Keratinocyte (primary cell): ENCODE results near the gene ARL3. TPM values are rescaled to one million over a fixed set of nuclear protein-coding genes. Genes with fewer than 3 reads are reported as not detected.

ENCODE experiments used
- DNase-seq: peaks from one replicate; pipeline ENCODE4 v3.0.0-alpha.2; 2011; ENCODE audit warnings: low read depth, missing footprints, low spot score
- FAIRE-seq: peaks from 2 replicates; lab custom pipeline; 2011; peaks lifted over from hg19 to GRCh38; lab: Jason Lieb, UNC
- H2AFZ ChIP-seq: 2 replicates; pipeline ENCODE4 v1.6.0; 2012; ENCODE audit warnings: low read length, control low read depth, inconsistent platforms; ENCODE audit not compliant: control insufficient read depth
- H3K27ac ChIP-seq: 2 replicates; pipeline ENCODE4 v1.5.1; 2011; ENCODE audit warnings: low read length; ENCODE audit not compliant: control insufficient read depth, insufficient read depth
- H3K27me3 ChIP-seq: 3 replicates; pipeline ENCODE4 v1.6.0; 2011; ENCODE audit warnings: low read length; ENCODE audit not compliant: control insufficient read depth, insufficient read depth; ENCODE audit errors: extremely low read depth
- H3K36me3 ChIP-seq, 2 experiments: 2 replicates in 1 of 2; 3 replicates in 1 of 2; pipeline ENCODE4 v1.5.1; 2011; ENCODE audit warnings: low read length in 2 of 2, mild to moderate bottlenecking in 1 of 2; ENCODE audit not compliant: control insufficient read depth in 2 of 2, insufficient read depth in 2 of 2; ENCODE audit errors: extremely low read depth in 1 of 2
- H3K4me1 ChIP-seq: 3 replicates; pipeline ENCODE4 v1.5.1; 2011; ENCODE audit warnings: low read length; ENCODE audit not compliant: control insufficient read depth, insufficient read depth; ENCODE audit errors: extremely low read depth
- H3K4me2 ChIP-seq: 3 replicates; pipeline ENCODE4 v1.6.0; 2011; ENCODE audit warnings: low read depth, low read length; ENCODE audit not compliant: control insufficient read depth, insufficient read depth; ENCODE audit errors: extremely low read depth
- H3K4me3 ChIP-seq, 3 experiments: fragments of 200-600 bp in 1 of 3; sonication (generic) in 1 of 3; 2 replicates in 2 of 3; 3 replicates in 1 of 3; pipeline ENCODE4 v1.5.1; 2011 to 2016; ENCODE audit warnings: low read length in 3 of 3, mild to moderate bottlenecking in 3 of 3, control low read depth in 2 of 3, inconsistent platforms in 1 of 3, low read depth in 1 of 3, mixed read lengths in 1 of 3, mixed run types in 1 of 3, moderate library complexity in 1 of 3; ENCODE audit not compliant: control insufficient read depth in 2 of 3, insufficient read depth in 2 of 3; ENCODE audit errors: extremely low read depth in 1 of 3
- H3K79me2 ChIP-seq: 2 replicates; pipeline ENCODE4 v1.6.0; 2012; ENCODE audit warnings: low read length; ENCODE audit not compliant: control insufficient read depth, insufficient read depth
- H3K9ac ChIP-seq: 3 replicates; pipeline ENCODE4 v1.6.0; 2011; ENCODE audit warnings: low read length; ENCODE audit not compliant: control insufficient read depth, insufficient read depth; ENCODE audit errors: extremely low read depth
- H3K9me1 ChIP-seq: 3 replicates; pipeline ENCODE4 v1.6.0; 2011; ENCODE audit warnings: low read length; ENCODE audit not compliant: control insufficient read depth, insufficient read depth; ENCODE audit errors: extremely low read depth
- H3K9me3 ChIP-seq: 2 replicates; pipeline ENCODE4 v1.5.1; 2012; ENCODE audit warnings: low read depth, low read length; ENCODE audit not compliant: control insufficient read depth
- H4K20me1 ChIP-seq: 3 replicates; pipeline ENCODE4 v1.6.0; 2011; ENCODE audit warnings: low read length; ENCODE audit not compliant: control insufficient read depth, insufficient read depth; ENCODE audit errors: extremely low read depth
- CTCF ChIP-seq, 3 experiments: IDR thresholded peaks in 1 of 3; conservative IDR thresholded peaks in 1 of 3; optimal IDR thresholded peaks in 1 of 3; 2 replicates in 2 of 3; 3 replicates in 1 of 3; pipeline versions ENCODE3 to v1.5.1; 2011; ENCODE audit warnings: low read length in 3 of 3, mild to moderate bottlenecking in 3 of 3, moderate library complexity in 2 of 3, control low read depth in 1 of 3, inconsistent platforms in 1 of 3; ENCODE audit not compliant: insufficient read depth in 2 of 3; ENCODE audit errors: extremely low read depth in 1 of 3
- EZH2 ChIP-seq: IDR thresholded peaks from one replicate; pipeline ENCODE4 v1.6.1; 2012; ENCODE audit warnings: inconsistent platforms, mild to moderate bottlenecking, low read length, moderate library complexity
- dilution Hi-C: fragments of 300-500 bp; cut with MboI; formaldehyde crosslinking; loops from one replicate; pipeline ENCODE4 v1.7.0; 2020; ENCODE audit warnings: low sequenced_read_pairs; ENCODE audit not compliant: extremely low pct_ligation_motif_present
- polyA plus RNA-seq, 5 experiments: library from polyadenylated mRNA; depleted of rRNA in 3 of 5; stranded (reverse) in 3 of 5; stranded (forward) in 1 of 5; unstranded in 1 of 5; fragments of >200 nt; gene quantifications; 1 replicate in 1 of 5; 2 replicates in 3 of 5; 3 replicates in 1 of 5; pipeline versions ENCODE4 v1.2.1 to v1.2.3, GENCODE V29; 2011 to 2012; ENCODE audit warnings: missing spikeins in 2 of 5, low read depth in 1 of 5, low replicate concordance in 1 of 5

The ARL3 gene
- polyA plus RNA-seq, 1 donor (not counting 4 experiments of a cell fraction or from before 2014, with no cell fraction given) = 10.7 TPM

DNA sequence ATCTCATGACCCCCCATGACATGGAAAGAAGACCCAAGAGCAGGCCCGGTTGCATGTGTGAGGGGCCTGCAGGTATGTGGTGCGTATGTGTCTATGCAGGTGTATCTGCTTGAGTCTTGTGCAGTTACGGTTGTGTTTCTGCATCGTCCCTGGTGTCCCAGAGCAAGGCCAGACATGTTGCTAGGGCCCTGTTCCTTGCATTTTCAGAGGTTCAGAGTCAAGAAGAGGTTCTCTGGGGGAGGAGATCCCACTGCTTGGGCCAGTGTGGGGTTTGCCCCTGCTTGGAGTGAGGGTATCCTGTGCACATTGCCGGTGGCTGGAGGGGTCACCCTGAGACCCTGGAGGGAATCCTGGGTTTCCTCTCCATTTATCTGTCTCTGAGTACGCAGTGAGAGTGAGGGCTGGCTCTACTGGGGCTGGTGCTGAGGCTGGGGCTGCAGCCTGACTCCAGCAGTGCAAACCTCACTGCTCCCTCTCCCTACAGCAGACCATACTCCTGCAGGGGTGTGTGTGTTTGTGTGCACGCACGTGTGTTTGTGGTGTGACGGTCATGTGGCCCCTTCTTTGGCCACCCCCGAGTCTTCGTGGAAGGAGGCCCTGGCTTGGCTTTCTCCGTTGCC lies 65.8 kb downstream of the ARL3 start:
- Histone ChIP-seq H3K4me1 (peaks cover 35% of the 10 kb centered on the region), H3K79me2 (peaks cover 80% of the 10 kb centered on the region), H3K9me1 (peaks cover 2% of the 10 kb centered on the region), H3K9me3 (no peaks in the 10 kb centered on the region), H3K27ac (no peak overlapping the region), H3K9ac (peak overlapping the region; percentile 8), H3K36me3 (peaks cover 4 to 16% of the 10 kb centered on the region in 2 experiments), H3K27me3 (no peaks in the 10 kb centered on the region), H3K4me3 (peak overlapping the region in 1 of 3 experiments; percentile 2), H3K4me2 (peak overlapping the region; percentile 95), H4K20me1 (peaks cover 19% of the 10 kb centered on the region), H2AFZ (no peak overlapping the region)
- dilution Hi-C loops = no loop called here
- DNase-seq (no peak), FAIRE-seq (no peak)
- TF ChIP-seq CTCF (optimal IDR thresholded peaks at IDR 0.05 in 1 of 3, IDR thresholded peaks at IDR 0.05 in 1 of 3, conservative IDR thresholded peaks at IDR 0.05 in 1 of 3; ENCODE audit: extremely low read depth in 1 of 3, insufficient read depth in 2 of 3, low read length in 3 of 3) (no peak), EZH2 (no peak)

DNA sequence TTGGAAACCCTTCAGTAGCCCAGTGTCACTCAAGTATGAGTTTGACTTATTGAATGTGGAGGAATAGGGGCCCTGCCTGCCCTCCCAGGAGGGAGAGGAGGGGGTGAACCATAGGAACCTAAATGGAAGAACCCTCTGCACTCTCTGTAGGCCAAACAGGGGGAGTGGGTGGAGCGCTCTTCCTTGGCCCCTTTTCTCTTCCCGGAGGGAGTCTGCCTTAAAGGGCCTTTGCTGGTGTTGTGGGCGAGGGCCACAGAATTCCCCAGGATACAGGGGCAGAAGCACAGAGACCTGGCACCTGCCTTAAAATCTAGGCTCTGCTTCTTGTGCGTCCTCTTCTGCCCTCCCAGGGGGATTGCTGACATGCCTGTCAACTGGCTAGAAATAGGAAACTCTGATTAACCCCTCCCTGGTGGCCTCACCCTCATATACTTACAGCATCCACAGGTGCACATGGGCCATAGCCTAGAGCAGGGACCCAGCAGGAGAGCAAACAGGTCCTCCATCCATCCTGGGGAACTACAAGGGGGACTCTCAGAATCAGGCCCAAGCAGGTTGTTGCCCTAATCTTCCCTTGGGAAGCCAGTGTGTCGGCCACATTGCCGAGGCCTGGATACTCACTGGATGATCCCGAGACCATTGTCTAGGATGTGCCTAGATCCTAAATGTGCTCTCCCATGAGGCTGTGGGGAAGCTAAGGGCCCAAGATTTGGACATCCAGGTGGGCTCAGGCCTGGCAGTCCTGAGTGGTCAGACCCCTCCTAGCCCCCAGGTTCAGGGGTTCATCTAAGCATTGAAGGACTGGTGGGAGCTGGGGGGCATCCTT lies 66.5 kb downstream of the ARL3 start:
- DNase-seq (no peak), FAIRE-seq (no peak)
- Histone ChIP-seq H3K4me2 (peak overlapping the region; percentile 95), H2AFZ (no peak overlapping the region), H3K9me1 (peaks cover 2% of the 10 kb centered on the region), H3K27me3 (no peaks in the 10 kb centered on the region), H3K27ac (no peak overlapping the region), H3K9ac (no peak overlapping the region), H3K79me2 (peaks cover 76% of the 10 kb centered on the region), H3K4me3 (peak overlapping the region; percentile 34 to 93 (median 70)), H3K4me1 (peaks cover 35% of the 10 kb centered on the region), H4K20me1 (peaks cover 19% of the 10 kb centered on the region), H3K9me3 (no peaks in the 10 kb centered on the region), H3K36me3 (peaks cover 0 to 12% of the 10 kb centered on the region in 2 experiments)
- TF ChIP-seq CTCF (optimal IDR thresholded peaks at IDR 0.05 in 1 of 3, IDR thresholded peaks at IDR 0.05 in 1 of 3, conservative IDR thresholded peaks at IDR 0.05 in 1 of 3; ENCODE audit: extremely low read depth in 1 of 3, insufficient read depth in 2 of 3, low read length in 3 of 3) (no peak), EZH2 (no peak)
- dilution Hi-C loops = no loop called here
